IPS-NIHi7 (cell line): ENCODE results near the gene HOXC5.

ENCODE experiments used
- DNase-seq: peaks from one replicate; pipeline ENCODE4 v3.0.0; 2012; ENCODE audit warnings: mixed read lengths; ENCODE audit errors: extremely low spot score

Gene HOXC5

GRCh38 chr12:54019091-54019811, 13.6 kb upstream of the HOXC5 start:
- no peak for DNase-seq

GRCh38 chr12:54019924-54020590, 12.8 kb upstream of the HOXC5 start:
- no peak for DNase-seq

GRCh38 chr12:54020591-54021405, 12.1 kb upstream of the HOXC5 start:
- no peak for DNase-seq

- no peak for DNase-seq
These were observed 11.3 kb upstream of the HOXC5 start for GRCh38 chr12:54021432-54022013.

- no peak for DNase-seq
These were observed 9.6 kb upstream of the HOXC5 start for GRCh38 chr12:54022960-54023884.

- no peak for DNase-seq
These were observed 8.7 kb upstream of the HOXC5 start for GRCh38 chr12:54024127-54024526.

GRCh38 chr12:54024581-54025305, 8.1 kb upstream of the HOXC5 start:
- no peak for DNase-seq

- no peak for DNase-seq
These were observed 7.1 kb upstream of the HOXC5 start for GRCh38 chr12:54025499-54026405.

- no peak for DNase-seq
These were observed 6.0 kb upstream of the HOXC5 start for GRCh38 chr12:54026640-54027441.

GRCh38 chr12:54027442-54027786, 5.4 kb upstream of the HOXC5 start:
- DNase-seq = no peak

GRCh38 chr12:54028314-54029201, 4.3 kb upstream of the HOXC5 start, which contains the start of gene HOXC6:
Gene HOXC6, plus strand, starts transcription at chr12:54028440. Its CDS starts 82 bp downstream, at chr12:54028522.
- no peak for DNase-seq

- DNase-seq = no peak
These were observed 3.1 kb upstream of the HOXC5 start for GRCh38 chr12:54029529-54030441.

- DNase-seq = no peak
These were observed 2.4 kb upstream of the HOXC5 start for GRCh38 chr12:54030442-54030801.

GRCh38 chr12:54030889-54031471, 1.9 kb upstream of the HOXC5 start:
- DNase-seq = peak; percentile 40

- no peak for DNase-seq
These were observed 1.4 kb upstream of the HOXC5 start for GRCh38 chr12:54031480-54031879.

GRCh38 chr12:54032086-54032619, 697 bp upstream of the HOXC5 start:
- no peak for DNase-seq
